ENCODE results near the gene SPEM2. TPM values are rescaled to one million over a fixed set of nuclear protein-coding genes. Genes with fewer than 3 reads are reported as not detected.

Gene SPEM2
- total RNA-seq, 1 donor from 2014 or later: not detected

GRCh38 chr17:7419819-7420610, 5.4 kb upstream of the SPEM2 start, which contains the start of gene SPEM1:
Gene SPEM1 (plus strand): TSS chr17:7420324. CDS start chr17:7420385, 61 bp downstream.
- TF ChIP-seq CTCF (conservative IDR thresholded peaks at IDR 0.05): no peak
- Mint-ChIP-seq H3K36me3 (ENCODE audit: low read depth) (no peaks in the 10 kb centered on the region), H3K4me1 (peaks cover 43% of the 10 kb centered on the region), H3K4me3 (peak within 1 kb of the TSS; percentile 74), H3K27ac (ENCODE audit: unreplicated experiment) (peak within 1 kb of the TSS; percentile 81), H3K27me3 (ENCODE audit: low read depth) (peaks cover 2% of the 10 kb centered on the region), H3K9me3 (no peaks in the 10 kb centered on the region)
- DNase-seq (ENCODE audit: low read depth, low spot score): peak; percentile 63

DNA sequence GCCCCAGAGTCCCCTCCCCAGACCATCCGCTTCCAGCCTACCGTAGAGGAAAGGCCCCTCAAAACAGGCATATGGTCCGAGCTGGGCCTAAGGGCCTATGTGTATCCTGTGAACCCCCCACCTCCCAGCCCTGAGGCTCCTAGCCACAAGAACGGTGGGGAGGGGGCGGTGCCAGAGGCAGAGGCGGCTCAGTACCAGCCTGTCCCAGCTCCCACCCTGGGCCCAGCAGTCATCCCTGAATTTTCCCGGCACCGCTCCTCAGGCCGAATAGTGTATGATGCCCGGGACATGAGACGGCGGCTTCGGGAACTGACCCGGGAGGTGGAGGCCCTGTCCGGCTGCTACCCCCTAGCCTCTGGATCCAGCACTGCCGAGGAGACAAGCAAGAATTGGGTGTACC, 4.2 kb upstream of the SPEM2 start:
- TF ChIP-seq CTCF (conservative IDR thresholded peaks at IDR 0.05): no peak
- Mint-ChIP-seq H3K9me3 (no peaks in the 10 kb centered on the region), H3K27me3 (ENCODE audit: low read depth) (peaks cover 2% of the 10 kb centered on the region), H3K4me3 (peak overlapping the region; percentile 27), H3K4me1 (peaks cover 41% of the 10 kb centered on the region), H3K36me3 (ENCODE audit: low read depth) (no peaks in the 10 kb centered on the region), H3K27ac (ENCODE audit: unreplicated experiment) (no peak overlapping the region)
- no peak for DNase-seq (ENCODE audit: low read depth, low spot score)

GRCh38 chr17:7423679-7424078, 1.7 kb upstream of the SPEM2 start:
- no peak for TF ChIP-seq CTCF (conservative IDR thresholded peaks at IDR 0.05)
- Mint-ChIP-seq H3K9me3 (no peaks in the 10 kb centered on the region), H3K27me3 (ENCODE audit: low read depth) (peaks cover 2% of the 10 kb centered on the region), H3K4me3 (peak overlapping the region; percentile 10), H3K36me3 (ENCODE audit: low read depth) (no peaks in the 10 kb centered on the region), H3K27ac (ENCODE audit: unreplicated experiment) (no peak overlapping the region), H3K4me1 (peaks cover 30% of the 10 kb centered on the region)
- DNase-seq (ENCODE audit: low read depth, low spot score): no peak

DNA sequence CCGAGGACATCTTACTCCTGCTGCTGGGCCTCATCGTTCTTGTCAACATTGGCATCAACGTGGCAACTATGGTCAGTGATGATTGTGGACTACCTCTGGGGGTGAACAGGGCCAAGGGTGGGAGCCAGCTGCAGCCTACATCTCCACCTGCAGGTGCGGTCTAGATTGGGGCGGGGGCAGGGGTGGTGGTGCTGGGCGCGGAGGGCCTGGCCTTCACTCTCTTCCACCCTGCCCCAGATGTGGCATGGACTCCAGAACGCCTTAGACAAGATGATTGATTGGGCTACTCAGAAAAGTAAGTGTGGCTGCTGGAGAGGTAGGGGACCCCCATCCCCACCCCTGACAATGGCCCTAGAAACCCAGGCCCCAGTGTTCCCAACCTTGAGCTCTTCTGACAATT, 340 bp downstream of the SPEM2 start:
- Mint-ChIP-seq H3K27ac (ENCODE audit: unreplicated experiment) (no peak overlapping the region), H3K27me3 (ENCODE audit: low read depth) (no peaks in the 10 kb centered on the region), H3K36me3 (ENCODE audit: low read depth) (no peaks in the 10 kb centered on the region), H3K4me1 (peaks cover 9% of the 10 kb centered on the region), H3K4me3 (no peak overlapping the region), H3K9me3 (peaks cover 2% of the 10 kb centered on the region)
- TF ChIP-seq CTCF (conservative IDR thresholded peaks at IDR 0.05): no peak
- no peak for DNase-seq (ENCODE audit: low read depth, low spot score)

GRCh38 chr17:7426203-7426863, 917 bp downstream of the SPEM2 start:
- no peaks in the 10 kb centered on the region for H3K27me3 Mint-ChIP-seq (ENCODE audit: low read depth)
- H3K4me1 Mint-ChIP-seq: peaks cover 6% of the 10 kb centered on the region
- no peak overlapping the region for H3K4me3 Mint-ChIP-seq
- no peak for TF ChIP-seq CTCF (conservative IDR thresholded peaks at IDR 0.05)
- DNase-seq (ENCODE audit: low read depth, low spot score): no peak
- H3K36me3 Mint-ChIP-seq (ENCODE audit: low read depth): no peaks in the 10 kb centered on the region
- H3K9me3 Mint-ChIP-seq: peaks cover 4% of the 10 kb centered on the region
- no peak overlapping the region for H3K27ac Mint-ChIP-seq (ENCODE audit: unreplicated experiment)
